SK-N-SH (cell line): ENCODE measurements around the gene RNFT2.

Experiments used
- ELF1 ChIP-seq: IDR thresholded peaks from 2 replicates; pipeline ENCODE4 v1.4.0; 2012
- YY1 ChIP-seq: IDR thresholded peaks from 2 replicates; pipeline ENCODE4 v1.4.0; 2012; ENCODE audit warnings: low read depth, mild to moderate bottlenecking
- TF ChIP-seq, protein P1 (sequence below): fragments of 200-600 bp; sonication (generic); IDR thresholded peaks from 2 replicates; pipeline ENCODE4 v1.6.1; 2017; ENCODE audit warnings: antibody characterized with exemption, mild to moderate bottlenecking, moderate library complexity

DNA sequence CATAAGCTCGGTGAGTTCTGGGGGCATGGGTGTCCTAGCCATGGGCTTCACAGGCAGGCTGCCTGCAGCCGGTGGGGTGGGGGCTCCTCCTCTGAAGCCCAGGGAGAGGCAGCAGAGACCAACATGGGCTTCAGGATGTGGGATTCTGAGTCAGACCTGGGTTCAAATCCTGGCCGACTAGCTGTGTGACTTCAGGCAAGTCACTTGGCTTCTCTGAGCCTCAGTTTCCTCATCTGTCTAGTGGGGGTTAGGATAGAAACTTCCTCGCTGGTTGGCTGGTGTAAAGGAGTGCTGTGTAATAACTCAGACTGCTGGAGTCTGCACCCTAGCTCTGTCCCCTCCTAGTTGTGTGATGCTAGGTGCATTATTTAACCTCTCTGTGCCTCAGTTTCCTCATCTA lies 12.2 kb downstream of the RNFT2 start:
- TF ChIP-seq, protein P1, sequence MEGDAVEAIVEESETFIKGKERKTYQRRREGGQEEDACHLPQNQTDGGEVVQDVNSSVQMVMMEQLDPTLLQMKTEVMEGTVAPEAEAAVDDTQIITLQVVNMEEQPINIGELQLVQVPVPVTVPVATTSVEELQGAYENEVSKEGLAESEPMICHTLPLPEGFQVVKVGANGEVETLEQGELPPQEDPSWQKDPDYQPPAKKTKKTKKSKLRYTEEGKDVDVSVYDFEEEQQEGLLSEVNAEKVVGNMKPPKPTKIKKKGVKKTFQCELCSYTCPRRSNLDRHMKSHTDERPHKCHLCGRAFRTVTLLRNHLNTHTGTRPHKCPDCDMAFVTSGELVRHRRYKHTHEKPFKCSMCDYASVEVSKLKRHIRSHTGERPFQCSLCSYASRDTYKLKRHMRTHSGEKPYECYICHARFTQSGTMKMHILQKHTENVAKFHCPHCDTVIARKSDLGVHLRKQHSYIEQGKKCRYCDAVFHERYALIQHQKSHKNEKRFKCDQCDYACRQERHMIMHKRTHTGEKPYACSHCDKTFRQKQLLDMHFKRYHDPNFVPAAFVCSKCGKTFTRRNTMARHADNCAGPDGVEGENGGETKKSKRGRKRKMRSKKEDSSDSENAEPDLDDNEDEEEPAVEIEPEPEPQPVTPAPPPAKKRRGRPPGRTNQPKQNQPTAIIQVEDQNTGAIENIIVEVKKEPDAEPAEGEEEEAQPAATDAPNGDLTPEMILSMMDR = no peak
- TF ChIP-seq ELF1 (no peak), YY1 (no peak)
